CD14-positive monocyte (primary cell): ENCODE results near the gene PMM2. TPM values are rescaled to one million over a fixed set of nuclear protein-coding genes. Genes with fewer than 3 reads are reported as not detected.

Source experiments
- DNase-seq, 3 donors: peaks; one replicate each; pipeline ENCODE4 v3.0.0-alpha.2; 2011 to 2022
- H2AFZ ChIP-seq: 2 replicates; pipeline ENCODE4 v1.6.0; 2012; ENCODE audit warnings: mild to moderate bottlenecking, low read depth, low read length, inconsistent platforms; ENCODE audit not compliant: insufficient read depth, poor library complexity, severe bottlenecking
- H3K27ac ChIP-seq, 2 donors: 1 replicate in 1 of 2; 2 replicates in 1 of 2; pipeline ENCODE4 v1.5.1; 2012 to 2013; ENCODE audit warnings: low read length in 2 of 2, control low read depth in 1 of 2, inconsistent platforms in 1 of 2, low read depth in 1 of 2, mild to moderate bottlenecking in 1 of 2
- H3K27me3 ChIP-seq, 2 donors: one replicate each; pipeline versions ENCODE4 v1.6.0 to v1.6.1; 2011 to 2013; ENCODE audit warnings: low read length in 2 of 2; ENCODE audit not compliant: control insufficient read depth in 2 of 2, insufficient read depth in 2 of 2
- H3K36me3 ChIP-seq, 2 donors: replicated peaks in 1 of 2; 1 replicate in 1 of 2; 2 replicates in 1 of 2; pipeline versions ENCODE4 v1.5.1 to v1.6.1; 2012 to 2013; ENCODE audit warnings: low read length in 2 of 2, control low read depth in 1 of 2, inconsistent platforms in 1 of 2, mild to moderate bottlenecking in 1 of 2; ENCODE audit not compliant: insufficient read depth in 2 of 2, control insufficient read depth in 1 of 2
- H3K4me1 ChIP-seq, 2 donors: 1 replicate in 1 of 2; 2 replicates in 1 of 2; pipeline versions ENCODE4 v1.5.1 to v1.6.1; 2012 to 2013; ENCODE audit warnings: low read length in 2 of 2, control low read depth in 1 of 2, inconsistent platforms in 1 of 2, mild to moderate bottlenecking in 1 of 2, moderate library complexity in 1 of 2; ENCODE audit not compliant: insufficient read depth in 2 of 2, control insufficient read depth in 1 of 2
- H3K4me2 ChIP-seq: replicated peaks from 2 replicates; pipeline ENCODE3; 2012; ENCODE audit warnings: low read length, moderate library complexity, mild to moderate bottlenecking; ENCODE audit not compliant: poor library complexity, severe bottlenecking; ENCODE audit errors: extremely low read depth
- H3K4me3 ChIP-seq, 3 experiments: fragments of 200-600 bp in 1 of 3; sonication (generic) in 1 of 3; replicated peaks in 1 of 3; 1 replicate in 2 of 3; 2 replicates in 1 of 3; pipeline ENCODE4 v1.5.1; 2011 to 2013; ENCODE audit warnings: low read length in 3 of 3, mild to moderate bottlenecking in 3 of 3, control low read depth in 2 of 3, low read depth in 2 of 3, inconsistent platforms in 1 of 3, moderate library complexity in 1 of 3
- H3K79me2 ChIP-seq: 2 replicates; pipeline ENCODE4 v1.6.0; 2012; ENCODE audit warnings: mild to moderate bottlenecking, control low read depth, inconsistent platforms, low read length, moderate library complexity; ENCODE audit not compliant: insufficient read depth
- H3K9ac ChIP-seq: 2 replicates; pipeline ENCODE4 v1.6.0; 2017; ENCODE audit warnings: low read length, mild to moderate bottlenecking; ENCODE audit not compliant: insufficient read depth, poor library complexity, severe bottlenecking
- H3K9me3 ChIP-seq, 2 donors: replicated peaks in 1 of 2; 1 replicate in 1 of 2; 2 replicates in 1 of 2; pipeline versions ENCODE4 v1.5.1 to v1.6.1; 2012 to 2013; ENCODE audit warnings: low read length in 2 of 2, control low read depth in 1 of 2; ENCODE audit not compliant: control insufficient read depth in 1 of 2, insufficient read depth in 1 of 2
- H4K20me1 ChIP-seq: 2 replicates; pipeline ENCODE4 v1.6.0; 2012; ENCODE audit warnings: mild to moderate bottlenecking, low read length, control low read depth, moderate library complexity; ENCODE audit not compliant: insufficient read depth
- H3K27ac Mint-ChIP-seq, 7 donors: one replicate each; pipeline ENCODE4 v1.8.0; 2020; ENCODE audit warnings: mild to moderate bottlenecking in 7 of 7, mixed read lengths in 7 of 7, moderate library complexity in 6 of 7, inconsistent platforms in 2 of 7
- H3K27me3 Mint-ChIP-seq, 3 donors: one replicate each; pipeline ENCODE4 v1.8.0; 2021 to 2022; ENCODE audit warnings: low read depth in 3 of 3, mild to moderate bottlenecking in 3 of 3, mixed read lengths in 3 of 3, moderate library complexity in 3 of 3, inconsistent platforms in 1 of 3
- H3K36me3 Mint-ChIP-seq, 2 donors: one replicate each; pipeline ENCODE4 v1.8.0; 2020; ENCODE audit warnings: mixed read lengths in 2 of 2, inconsistent platforms in 1 of 2, mild to moderate bottlenecking in 1 of 2
- H3K4me1 Mint-ChIP-seq: one replicate; pipeline ENCODE4 v1.8.0; 2020; ENCODE audit warnings: mild to moderate bottlenecking, mixed read lengths
- H3K4me3 Mint-ChIP-seq, 2 donors: one replicate each; pipeline ENCODE4 v1.8.0; 2020; ENCODE audit warnings: mild to moderate bottlenecking in 2 of 2, mixed read lengths in 2 of 2, moderate library complexity in 1 of 2
- H3K9me3 Mint-ChIP-seq, 7 donors: one replicate each; pipeline ENCODE4 v1.8.0; 2020 to 2022; ENCODE audit warnings: mixed read lengths in 7 of 7, mild to moderate bottlenecking in 6 of 7, moderate library complexity in 6 of 7, inconsistent platforms in 2 of 7
- WGBS: methylation state at CpG from one replicate; pipeline ENCODE4 v1.1.5; 2013; ENCODE audit warnings: missing lambda C conversion rate; ENCODE audit not compliant: insufficient coverage; 5-methylcytosine and 5-hydroxymethylcytosine counted together
- intact Hi-C, 2 donors: fragments of 100-400 bp; cut with micrococcal nuclease; formaldehyde crosslinking; loops; one replicate each; pipeline versions ENCODE4 v1.15.0 to v1.15.1; 2023
- polyA plus RNA-seq, 3 donors: library from polyadenylated mRNA; depleted of rRNA in 1 of 3; unstranded in 2 of 3; stranded (reverse) in 1 of 3; fragments of 300-500 nt in 2 of 3; fragments of >200 nt in 1 of 3; fragmentation: Illumina TruSeq in 2 of 3; gene quantifications; 1 replicate in 2 of 3; 2 replicates in 1 of 3; pipeline ENCODE4 v1.2.3, GENCODE V29; 2012 to 2021
- TF ChIP-seq, protein P1 (sequence below): fragments of 200-600 bp; IDR thresholded peaks from one replicate; pipeline ENCODE4 v1.8.0; 2022; ENCODE audit warnings: antibody characterized with exemption, mild to moderate bottlenecking

Gene PMM2
- polyA plus RNA-seq, 3 donors, result 15.2 to 22.9 (median 17.8) TPM

DNA sequence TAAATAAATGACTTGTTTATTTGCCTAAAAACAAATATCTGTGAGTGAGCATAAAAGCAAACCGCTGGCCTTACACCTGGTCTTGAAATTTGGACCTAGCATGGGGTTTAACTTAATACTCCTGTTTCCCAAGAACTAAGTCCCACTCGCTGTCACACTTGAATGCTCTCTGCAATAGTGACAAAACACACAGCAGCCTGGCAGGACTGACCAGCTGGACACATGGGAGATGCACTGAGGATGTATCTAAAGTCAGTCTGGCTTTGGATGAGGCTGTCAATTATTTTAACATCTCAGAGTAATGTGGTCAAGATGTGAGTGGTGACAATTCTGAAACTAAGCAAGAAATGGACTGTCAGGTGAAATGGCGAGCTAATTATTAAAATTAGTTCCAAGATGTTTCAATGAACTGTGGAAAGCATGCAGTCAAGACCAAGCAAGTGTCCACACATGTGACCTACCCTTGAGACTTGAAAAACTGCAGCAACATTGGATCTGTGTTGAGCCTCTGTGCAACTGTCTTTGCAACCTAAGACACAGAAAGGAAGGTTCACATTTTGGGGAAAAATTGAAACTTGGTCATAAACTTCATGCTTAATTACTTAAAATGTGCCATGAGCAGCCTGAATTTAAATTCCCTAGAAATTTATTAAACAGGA is 101.2 kb downstream of the PMM2 start:
- TF ChIP-seq, protein P1, sequence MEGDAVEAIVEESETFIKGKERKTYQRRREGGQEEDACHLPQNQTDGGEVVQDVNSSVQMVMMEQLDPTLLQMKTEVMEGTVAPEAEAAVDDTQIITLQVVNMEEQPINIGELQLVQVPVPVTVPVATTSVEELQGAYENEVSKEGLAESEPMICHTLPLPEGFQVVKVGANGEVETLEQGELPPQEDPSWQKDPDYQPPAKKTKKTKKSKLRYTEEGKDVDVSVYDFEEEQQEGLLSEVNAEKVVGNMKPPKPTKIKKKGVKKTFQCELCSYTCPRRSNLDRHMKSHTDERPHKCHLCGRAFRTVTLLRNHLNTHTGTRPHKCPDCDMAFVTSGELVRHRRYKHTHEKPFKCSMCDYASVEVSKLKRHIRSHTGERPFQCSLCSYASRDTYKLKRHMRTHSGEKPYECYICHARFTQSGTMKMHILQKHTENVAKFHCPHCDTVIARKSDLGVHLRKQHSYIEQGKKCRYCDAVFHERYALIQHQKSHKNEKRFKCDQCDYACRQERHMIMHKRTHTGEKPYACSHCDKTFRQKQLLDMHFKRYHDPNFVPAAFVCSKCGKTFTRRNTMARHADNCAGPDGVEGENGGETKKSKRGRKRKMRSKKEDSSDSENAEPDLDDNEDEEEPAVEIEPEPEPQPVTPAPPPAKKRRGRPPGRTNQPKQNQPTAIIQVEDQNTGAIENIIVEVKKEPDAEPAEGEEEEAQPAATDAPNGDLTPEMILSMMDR, result no peak
- H3K27ac ChIP-seq, result no peak overlapping the region
- H3K4me3 ChIP-seq, result no peak overlapping the region
- no peaks in the 10 kb centered on the region for H3K4me1 Mint-ChIP-seq
- H3K4me3 Mint-ChIP-seq, result no peak overlapping the region
- intact Hi-C loops, result no loop called here
- H3K36me3 Mint-ChIP-seq, result peaks cover 92 to 98% of the 10 kb centered on the region in 2 donors
- peaks cover 54% of the 10 kb centered on the region for H4K20me1 ChIP-seq
- peaks cover 96 to 100% of the 10 kb centered on the region in 2 donors for H3K36me3 ChIP-seq
- H3K4me2 ChIP-seq, result no peak overlapping the region
- 100% methylated on average over 2 of the region's 3 CpGs for WGBS
- H3K27ac Mint-ChIP-seq, result no peak overlapping the region
- no peaks in the 10 kb centered on the region for H3K27me3 ChIP-seq
- H3K9ac ChIP-seq, result no peak overlapping the region
- H3K79me2 ChIP-seq, result no peaks in the 10 kb centered on the region
- no peaks in the 10 kb centered on the region for H3K9me3 Mint-ChIP-seq
- no peak overlapping the region for H2AFZ ChIP-seq
- H3K4me1 ChIP-seq, result no peaks in the 10 kb centered on the region
- DNase-seq, result no peak
- H3K27me3 Mint-ChIP-seq, result peaks cover 0 to 2% (median 0%) of the 10 kb centered on the region in 3 donors
- H3K9me3 ChIP-seq, result no peaks in the 10 kb centered on the region

Other genes with a start within 250 kb of the PMM2 start
- not detected for gene TMEM114, start 207.3 kb upstream of the PMM2 start, polyA plus RNA-seq
- 10 to 100 TPM; 36.0 to 44.0 (median 38.9) TPM for gene METTL22, start 176.1 kb upstream of the PMM2 start, polyA plus RNA-seq
- 10 to 100 TPM in 1 of 3 donors, 1 to 10 TPM in 2; 4.9 to 11.8 (median 8.7) TPM for gene ABAT, start 123.2 kb upstream of the PMM2 start, polyA plus RNA-seq
- 1 to 10 TPM; 3.8 to 4.5 (median 4.4) TPM for gene TMEM186, start 200 bp upstream of the PMM2 start, polyA plus RNA-seq
- gene CARHSP1, start 71.2 kb downstream of the PMM2 start, polyA plus RNA-seq, result 10 to 100 TPM; 32.0 to 60.3 (median 52.0) TPM
- gene LITAFD, start 84.5 kb downstream of the PMM2 start, polyA plus RNA-seq, result not detected
- gene USP7, start 166.1 kb downstream of the PMM2 start, polyA plus RNA-seq, result 10 to 100 TPM in 1 of 3 donors, 1 to 10 TPM in 2; 2.4 to 31.7 (median 4.1) TPM